Endothelial cell of umbilical vein (primary cell): ENCODE results near the gene KSR1.

Experiments used
- EZH2 ChIP-seq: IDR thresholded peaks from 2 replicates; pipeline ENCODE4 v1.6.1; 2012; ENCODE audit warnings: borderline replicate concordance, low read depth, mild to moderate bottlenecking, moderate library complexity, low read length, inconsistent platforms; ENCODE audit not compliant: severe bottlenecking
- FOS ChIP-seq: IDR thresholded peaks from 2 replicates; pipeline ENCODE4 v1.6.1; 2011; ENCODE audit warnings: mild to moderate bottlenecking, low read length, moderate library complexity, borderline replicate concordance; ENCODE audit not compliant: insufficient read depth
- GATA2 ChIP-seq: IDR thresholded peaks from 2 replicates; pipeline ENCODE4 v1.7.0; 2011; ENCODE audit warnings: low read depth, mild to moderate bottlenecking, moderate library complexity, mixed read lengths, low read length; ENCODE audit not compliant: insufficient read length, insufficient read depth
- JUN ChIP-seq: IDR thresholded peaks from 2 replicates; pipeline ENCODE4 v1.6.1; 2011; ENCODE audit warnings: borderline replicate concordance, low read depth; ENCODE audit not compliant: insufficient read length, insufficient read depth
- MYC ChIP-seq: IDR thresholded peaks from one replicate; pipeline ENCODE4 v1.6.1; 2011; ENCODE audit warnings: mild to moderate bottlenecking, low read depth, low read length
- POLR2A ChIP-seq: IDR thresholded peaks from 2 replicates; pipeline ENCODE4 v1.6.1; 2012; ENCODE audit warnings: low read depth, mild to moderate bottlenecking, control low read depth, low read length
- POLR2AphosphoS5 ChIP-seq: IDR thresholded peaks from 2 replicates; pipeline ENCODE4 v1.6.1; 2012; ENCODE audit warnings: low read depth, mild to moderate bottlenecking, control low read depth, low read length, moderate library complexity; ENCODE audit not compliant: insufficient read depth
- TF ChIP-seq, protein P1 (sequence below): IDR thresholded peaks from 2 replicates; pipeline ENCODE4 v1.6.1; 2011; ENCODE audit not compliant: insufficient read depth, insufficient read length
- TF ChIP-seq, protein P2 (sequence below), 2 donors: IDR thresholded peaks; 1 replicate in 1 of 2; 2 replicates in 1 of 2; pipeline ENCODE4 v1.5.1; 2011; ENCODE audit warnings: low read length in 2 of 2, mild to moderate bottlenecking in 2 of 2, moderate library complexity in 2 of 2, control low read depth in 1 of 2, inconsistent platforms in 1 of 2, low read depth in 1 of 2; ENCODE audit not compliant: insufficient read depth in 1 of 2; ENCODE audit errors: extremely low read depth in 1 of 2

DNA sequence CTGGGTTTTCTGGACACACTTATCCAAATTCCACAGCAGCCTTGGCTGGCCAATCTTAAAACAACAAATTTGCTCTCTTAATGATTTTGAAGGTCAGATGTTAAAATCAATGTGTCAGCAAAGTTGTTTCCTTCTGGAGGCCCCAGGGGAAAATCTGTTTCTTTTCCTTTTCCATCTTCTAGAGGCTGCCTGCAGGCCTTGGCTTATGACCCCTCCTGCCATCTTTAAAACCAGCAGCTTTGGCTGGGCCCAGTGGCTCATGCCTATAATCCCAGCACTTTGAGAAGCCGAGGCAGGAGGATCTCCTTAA lies 177.7 kb downstream of the KSR1 start:
- TF ChIP-seq EZH2 (no peak), POLR2AphosphoS5 (no peak), POLR2A (no peak), JUN (no peak), GATA2 (no peak), MYC (no peak), FOS (no peak)
- TF ChIP-seq, protein P1, sequence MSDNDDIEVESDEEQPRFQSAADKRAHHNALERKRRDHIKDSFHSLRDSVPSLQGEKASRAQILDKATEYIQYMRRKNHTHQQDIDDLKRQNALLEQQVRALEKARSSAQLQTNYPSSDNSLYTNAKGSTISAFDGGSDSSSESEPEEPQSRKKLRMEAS = no peak
- TF ChIP-seq, protein P2, sequence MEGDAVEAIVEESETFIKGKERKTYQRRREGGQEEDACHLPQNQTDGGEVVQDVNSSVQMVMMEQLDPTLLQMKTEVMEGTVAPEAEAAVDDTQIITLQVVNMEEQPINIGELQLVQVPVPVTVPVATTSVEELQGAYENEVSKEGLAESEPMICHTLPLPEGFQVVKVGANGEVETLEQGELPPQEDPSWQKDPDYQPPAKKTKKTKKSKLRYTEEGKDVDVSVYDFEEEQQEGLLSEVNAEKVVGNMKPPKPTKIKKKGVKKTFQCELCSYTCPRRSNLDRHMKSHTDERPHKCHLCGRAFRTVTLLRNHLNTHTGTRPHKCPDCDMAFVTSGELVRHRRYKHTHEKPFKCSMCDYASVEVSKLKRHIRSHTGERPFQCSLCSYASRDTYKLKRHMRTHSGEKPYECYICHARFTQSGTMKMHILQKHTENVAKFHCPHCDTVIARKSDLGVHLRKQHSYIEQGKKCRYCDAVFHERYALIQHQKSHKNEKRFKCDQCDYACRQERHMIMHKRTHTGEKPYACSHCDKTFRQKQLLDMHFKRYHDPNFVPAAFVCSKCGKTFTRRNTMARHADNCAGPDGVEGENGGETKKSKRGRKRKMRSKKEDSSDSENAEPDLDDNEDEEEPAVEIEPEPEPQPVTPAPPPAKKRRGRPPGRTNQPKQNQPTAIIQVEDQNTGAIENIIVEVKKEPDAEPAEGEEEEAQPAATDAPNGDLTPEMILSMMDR (IDR thresholded peaks at IDR 0.05; ENCODE audit: extremely low read depth in 1 of 2, insufficient read depth in 1 of 2, low read depth in 1 of 2, low read length in 2 of 2) = no peak
